Endothelial cell of umbilical vein (primary cell): ENCODE measurements around the gene STK10. TPM values are rescaled to one million over a fixed set of nuclear protein-coding genes. Genes with fewer than 3 reads are reported as not detected.

ENCODE experiments used
- BruUV-seq: library from RNA; stranded (reverse); fragments of 400-500 nt; replicated peaks from 2 replicates; lab custom pipeline; 2021; lab: Mats Ljungman, UMichigan
- CTCF ChIA-PET: fragments of 300-600, 350-600 bp; sonication (Branson Sonifier 250); formaldehyde crosslinking; loops from one replicate; lab custom pipeline; 2021; ENCODE audit warnings: antibody characterized with exemption, inconsistent platforms; lab: Charles Lee
- POLR2A ChIA-PET: fragments of 300-600, 350-600 bp; sonication (Branson Sonifier 250); formaldehyde crosslinking; loops from one replicate; lab custom pipeline; 2021; ENCODE audit warnings: antibody characterized with exemption, inconsistent platforms; lab: Charles Lee
- DNase-seq: peaks from one replicate; pipeline ENCODE4 v3.0.0-alpha.2; 2011; ENCODE audit warnings: low read depth, low spot score
- FAIRE-seq: peaks from 2 replicates; lab custom pipeline; 2011; peaks lifted over from hg19 to GRCh38; lab: Jason Lieb, UNC
- H2AFZ ChIP-seq: 2 replicates; pipeline ENCODE4 v1.6.0; 2012; ENCODE audit warnings: low read depth, low read length, control low read depth, inconsistent platforms
- H3K27ac ChIP-seq: 2 replicates; pipeline ENCODE4 v1.5.1; 2011; ENCODE audit warnings: low read depth, mild to moderate bottlenecking, control low read depth, low read length, moderate library complexity; ENCODE audit not compliant: insufficient read depth
- H3K27me3 ChIP-seq, 2 experiments: 2 replicates each; pipeline versions ENCODE4 v1.6.0 to v1.6.1; 2011; ENCODE audit warnings: low read length in 2 of 2, mixed read lengths in 1 of 2; ENCODE audit not compliant: control insufficient read depth in 2 of 2, insufficient read depth in 2 of 2
- H3K36me3 ChIP-seq, 2 experiments: 2 replicates in 1 of 2; 3 replicates in 1 of 2; pipeline ENCODE4 v1.5.1; 2011; ENCODE audit warnings: low read length in 2 of 2, mild to moderate bottlenecking in 1 of 2, moderate library complexity in 1 of 2; ENCODE audit not compliant: control insufficient read depth in 2 of 2, insufficient read depth in 2 of 2; ENCODE audit errors: extremely low read depth in 1 of 2
- H3K4me1 ChIP-seq: 3 replicates; pipeline ENCODE4 v1.5.1; 2011; ENCODE audit warnings: mild to moderate bottlenecking, low read length; ENCODE audit not compliant: control insufficient read depth, insufficient read depth; ENCODE audit errors: extremely low read depth
- H3K4me2 ChIP-seq: 2 replicates; pipeline ENCODE4 v1.6.1; 2011; ENCODE audit warnings: low read length, control low read depth, mixed read lengths; ENCODE audit not compliant: insufficient read depth
- H3K4me3 ChIP-seq, 3 experiments: fragments of 200-600 bp in 1 of 3; sonication (generic), shearing (Covaris generic) in 1 of 3; replicated peaks in 1 of 3; 2 replicates each; pipeline ENCODE4 v1.5.1; 2011 to 2016; ENCODE audit warnings: control low read depth in 3 of 3, low read length in 3 of 3, mild to moderate bottlenecking in 2 of 3, inconsistent platforms in 1 of 3, low read depth in 1 of 3, moderate library complexity in 1 of 3; ENCODE audit not compliant: insufficient read depth in 1 of 3
- H3K79me2 ChIP-seq: 2 replicates; pipeline ENCODE4 v1.6.0; 2012; ENCODE audit warnings: low read length, inconsistent platforms; ENCODE audit not compliant: control insufficient read depth, insufficient read depth
- H3K9ac ChIP-seq: replicated peaks from 2 replicates; pipeline ENCODE3; 2011; ENCODE audit warnings: low read length, control low read depth; ENCODE audit not compliant: insufficient read depth; ENCODE audit errors: extremely low read depth
- H3K9me1 ChIP-seq: replicated peaks from 3 replicates; pipeline ENCODE4 v1.6.0; 2011; ENCODE audit warnings: mild to moderate bottlenecking, low read length; ENCODE audit not compliant: control insufficient read depth, insufficient read depth; ENCODE audit errors: extremely low read depth
- H3K9me3 ChIP-seq: replicated peaks from 2 replicates; pipeline ENCODE4 v1.5.1; 2012; ENCODE audit warnings: low read length, inconsistent platforms; ENCODE audit not compliant: control insufficient read depth, insufficient read depth
- H4K20me1 ChIP-seq: replicated peaks from 2 replicates; pipeline ENCODE3; 2011; ENCODE audit warnings: mild to moderate bottlenecking, low read length; ENCODE audit not compliant: control insufficient read depth, insufficient read depth; ENCODE audit errors: extremely low read depth
- EZH2 ChIP-seq: IDR thresholded peaks from 2 replicates; pipeline ENCODE4 v1.6.1; 2012; ENCODE audit warnings: borderline replicate concordance, low read depth, mild to moderate bottlenecking, moderate library complexity, low read length, inconsistent platforms; ENCODE audit not compliant: severe bottlenecking
- FOS ChIP-seq: IDR thresholded peaks from 2 replicates; pipeline ENCODE4 v1.6.1; 2011; ENCODE audit warnings: mild to moderate bottlenecking, low read length, moderate library complexity, borderline replicate concordance; ENCODE audit not compliant: insufficient read depth
- GATA2 ChIP-seq: IDR thresholded peaks from 2 replicates; pipeline ENCODE4 v1.7.0; 2011; ENCODE audit warnings: low read depth, mild to moderate bottlenecking, moderate library complexity, mixed read lengths, low read length; ENCODE audit not compliant: insufficient read length, insufficient read depth
- JUN ChIP-seq: IDR thresholded peaks from 2 replicates; pipeline ENCODE4 v1.6.1; 2011; ENCODE audit warnings: borderline replicate concordance, low read depth; ENCODE audit not compliant: insufficient read length, insufficient read depth
- MYC ChIP-seq: IDR thresholded peaks from one replicate; pipeline ENCODE4 v1.6.1; 2011; ENCODE audit warnings: mild to moderate bottlenecking, low read depth, low read length
- POLR2A ChIP-seq: IDR thresholded peaks from 2 replicates; pipeline ENCODE4 v1.6.1; 2012; ENCODE audit warnings: low read depth, mild to moderate bottlenecking, control low read depth, low read length
- POLR2AphosphoS5 ChIP-seq: IDR thresholded peaks from 2 replicates; pipeline ENCODE4 v1.6.1; 2012; ENCODE audit warnings: low read depth, mild to moderate bottlenecking, control low read depth, low read length, moderate library complexity; ENCODE audit not compliant: insufficient read depth
- dilution Hi-C: fragments of 300-500 bp; cut with MboI; formaldehyde crosslinking; loops from one replicate; pipeline ENCODE4 v1.15.0; 2019; ENCODE audit warnings: low sequenced_read_pairs; ENCODE audit not compliant: extremely low pct_ligation_motif_present
- intact Hi-C: fragments of 100-400 bp; cut with micrococcal nuclease; formaldehyde crosslinking; loops from one replicate; pipeline ENCODE4 v1.10.0; 2022
- polyA plus RNA-seq, 4 experiments: library from polyadenylated mRNA; depleted of rRNA in 3 of 4; stranded (reverse) in 3 of 4; unstranded in 1 of 4; fragments of >200 nt; gene quantifications; 2 replicates each; pipeline versions ENCODE4 v1.2.1 to v1.2.3, GENCODE V29; 2011 to 2012; ENCODE audit warnings: missing spikeins in 1 of 4
- total RNA-seq: library from RNA; stranded (reverse); gene quantifications from 2 replicates; pipeline ENCODE4 v1.2.3, GENCODE V29; 2021
- TF ChIP-seq, protein P1 (sequence below), 2 donors: IDR thresholded peaks; 1 replicate in 1 of 2; 2 replicates in 1 of 2; pipeline ENCODE4 v1.5.1; 2011; ENCODE audit warnings: low read length in 2 of 2, mild to moderate bottlenecking in 2 of 2, moderate library complexity in 2 of 2, control low read depth in 1 of 2, inconsistent platforms in 1 of 2, low read depth in 1 of 2; ENCODE audit not compliant: insufficient read depth in 1 of 2; ENCODE audit errors: extremely low read depth in 1 of 2
- TF ChIP-seq, protein P2 (sequence below): IDR thresholded peaks from 2 replicates; pipeline ENCODE4 v1.6.1; 2011; ENCODE audit not compliant: insufficient read depth, insufficient read length

Gene STK10
- total and polyA plus RNA-seq, 2 donors (not counting 3 experiments of a cell fraction or from before 2014, with no cell fraction given) = 16.9 to 47.2 TPM

- Histone ChIP-seq H3K27me3 (no peaks in the 10 kb centered on the region), H3K4me1 (no peaks in the 10 kb centered on the region), H3K4me2 (no peak overlapping the region), H3K36me3 (peaks cover 2% of the 10 kb centered on the region in 2 experiments), H3K9ac (no peak overlapping the region), H3K27ac (no peak overlapping the region), H3K79me2 (peaks cover 75% of the 10 kb centered on the region), H4K20me1 (peaks cover 11% of the 10 kb centered on the region), H3K9me3 (no peaks in the 10 kb centered on the region), H3K4me3 (no peak overlapping the region), H2AFZ (no peak overlapping the region), H3K9me1 (no peaks in the 10 kb centered on the region)
- no peak for FAIRE-seq
- ChIA-PET POLR2A (no interaction called here), CTCF (interaction anchor here (1.3 to 1.8 kb wide), 2 partner anchors 25 to 81 kb away, joined by 3 to 6 read pairs; no protein-coding TSS in a partner anchor)
- dilution Hi-C loops (no loop called here), intact Hi-C loops (no loop called here)
- TF ChIP-seq GATA2 = no peak
- no peak for TF ChIP-seq POLR2A
- TF ChIP-seq MYC = no peak
- TF ChIP-seq FOS = no peak
- TF ChIP-seq JUN = no peak
- TF ChIP-seq POLR2AphosphoS5 = no peak
- TF ChIP-seq EZH2 = no peak
- TF ChIP-seq, protein P1, sequence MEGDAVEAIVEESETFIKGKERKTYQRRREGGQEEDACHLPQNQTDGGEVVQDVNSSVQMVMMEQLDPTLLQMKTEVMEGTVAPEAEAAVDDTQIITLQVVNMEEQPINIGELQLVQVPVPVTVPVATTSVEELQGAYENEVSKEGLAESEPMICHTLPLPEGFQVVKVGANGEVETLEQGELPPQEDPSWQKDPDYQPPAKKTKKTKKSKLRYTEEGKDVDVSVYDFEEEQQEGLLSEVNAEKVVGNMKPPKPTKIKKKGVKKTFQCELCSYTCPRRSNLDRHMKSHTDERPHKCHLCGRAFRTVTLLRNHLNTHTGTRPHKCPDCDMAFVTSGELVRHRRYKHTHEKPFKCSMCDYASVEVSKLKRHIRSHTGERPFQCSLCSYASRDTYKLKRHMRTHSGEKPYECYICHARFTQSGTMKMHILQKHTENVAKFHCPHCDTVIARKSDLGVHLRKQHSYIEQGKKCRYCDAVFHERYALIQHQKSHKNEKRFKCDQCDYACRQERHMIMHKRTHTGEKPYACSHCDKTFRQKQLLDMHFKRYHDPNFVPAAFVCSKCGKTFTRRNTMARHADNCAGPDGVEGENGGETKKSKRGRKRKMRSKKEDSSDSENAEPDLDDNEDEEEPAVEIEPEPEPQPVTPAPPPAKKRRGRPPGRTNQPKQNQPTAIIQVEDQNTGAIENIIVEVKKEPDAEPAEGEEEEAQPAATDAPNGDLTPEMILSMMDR (IDR thresholded peaks at IDR 0.05; ENCODE audit: extremely low read depth in 1 of 2, insufficient read depth in 1 of 2, low read depth in 1 of 2, low read length in 2 of 2) = no peak
- TF ChIP-seq, protein P2, sequence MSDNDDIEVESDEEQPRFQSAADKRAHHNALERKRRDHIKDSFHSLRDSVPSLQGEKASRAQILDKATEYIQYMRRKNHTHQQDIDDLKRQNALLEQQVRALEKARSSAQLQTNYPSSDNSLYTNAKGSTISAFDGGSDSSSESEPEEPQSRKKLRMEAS = no peak
- DNase-seq = no peak
- no TSS peak for BruUV-seq
Measured at GRCh38 chr5:171992813-171993212, 195.2 kb downstream of the STK10 start.
